Right hindlimb (tissue), 1 donor: ENCODE results near the gene EEF1E1.

Source experiments
- DNase-seq: peaks from one replicate; pipeline ENCODE4 v3.0.0-alpha.2; 2018

EEF1E1 gene

DNA sequence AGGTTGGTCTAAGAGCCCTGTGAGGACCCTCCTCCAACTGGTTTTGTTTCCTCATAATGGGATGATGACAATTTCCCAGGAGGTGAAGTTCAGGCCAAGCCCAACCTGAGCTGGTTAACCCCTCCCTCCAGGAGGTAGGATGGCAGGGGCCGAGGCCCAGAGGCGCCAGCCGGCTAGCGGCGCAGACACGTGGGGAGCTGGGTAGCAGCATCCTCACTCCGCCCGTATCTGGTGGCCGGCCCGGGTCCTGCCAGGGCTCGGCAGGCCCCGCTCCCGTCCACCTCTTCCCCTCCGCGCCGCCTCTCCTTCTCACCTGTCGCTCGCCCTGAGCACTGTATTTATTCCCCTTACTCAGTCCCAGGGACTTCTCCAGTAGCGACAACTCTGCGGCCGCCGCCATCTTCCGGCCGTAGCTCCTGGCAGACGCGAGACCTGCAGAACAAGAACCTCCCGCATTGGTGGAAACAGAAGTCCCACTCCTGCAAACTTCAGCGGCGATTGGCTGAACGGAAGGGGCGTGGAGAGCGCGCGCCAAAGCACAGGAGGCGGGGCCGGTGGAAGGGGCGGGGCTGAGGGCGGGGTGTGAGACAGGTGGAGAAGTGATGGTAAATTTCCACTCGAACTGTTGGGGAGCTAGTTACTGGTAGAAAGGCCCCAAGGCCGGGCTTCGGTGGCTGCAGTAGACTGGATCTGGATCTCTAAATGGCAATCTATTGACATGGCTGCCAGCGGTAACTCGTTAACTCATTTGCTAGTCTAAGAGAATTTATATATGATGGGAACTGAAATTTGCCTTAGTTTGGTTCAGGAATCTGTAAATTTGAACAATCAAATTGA lies at the start of gene EEF1E1:
TSS of gene EEF1E1 (minus strand) at position 427 of the 837 bp plus-strand sequence. CDS start at position 400, 27 bp downstream.
- DNase-seq, result peak; percentile 95

DNA sequence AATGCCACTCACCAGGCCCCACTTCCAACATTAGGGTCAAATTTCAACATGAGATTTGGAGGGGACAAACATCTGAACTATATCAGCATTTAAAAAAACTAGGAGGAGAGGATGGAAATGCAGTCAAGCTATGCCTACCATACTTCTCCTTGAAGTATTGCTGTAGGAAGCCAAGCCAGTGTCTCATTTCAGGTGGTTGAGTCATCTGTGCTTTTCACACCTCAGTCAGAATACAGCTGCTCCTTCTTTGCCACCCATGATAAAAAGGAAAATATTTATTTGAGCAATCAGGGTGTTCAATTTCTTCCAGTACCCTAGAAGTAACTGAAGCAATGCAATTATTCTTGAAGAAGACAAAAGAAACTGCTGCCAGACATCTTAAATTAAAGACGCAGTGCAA lies 47.0 kb upstream of the EEF1E1 start:
- no peak for DNase-seq

DNA sequence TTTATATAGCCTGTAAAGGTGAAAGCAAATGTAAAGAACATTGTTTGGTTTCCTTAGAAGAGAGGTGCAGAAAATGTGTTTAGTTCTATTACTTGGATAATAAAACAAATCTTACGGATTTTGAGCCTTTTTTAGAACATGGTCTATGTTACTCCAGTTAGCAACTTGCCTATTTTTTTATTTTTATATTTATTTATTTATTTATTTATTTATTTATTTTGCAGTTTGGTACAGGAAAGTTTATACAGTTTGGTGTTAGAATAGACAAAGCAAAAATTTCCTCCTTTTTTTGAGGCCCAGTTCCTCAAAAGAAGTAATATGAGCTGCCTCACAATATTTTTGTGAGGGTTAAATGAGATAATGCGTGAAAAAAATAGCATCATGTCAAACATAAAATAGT lies 41.6 kb upstream of the EEF1E1 start:
- no peak for DNase-seq

DNA sequence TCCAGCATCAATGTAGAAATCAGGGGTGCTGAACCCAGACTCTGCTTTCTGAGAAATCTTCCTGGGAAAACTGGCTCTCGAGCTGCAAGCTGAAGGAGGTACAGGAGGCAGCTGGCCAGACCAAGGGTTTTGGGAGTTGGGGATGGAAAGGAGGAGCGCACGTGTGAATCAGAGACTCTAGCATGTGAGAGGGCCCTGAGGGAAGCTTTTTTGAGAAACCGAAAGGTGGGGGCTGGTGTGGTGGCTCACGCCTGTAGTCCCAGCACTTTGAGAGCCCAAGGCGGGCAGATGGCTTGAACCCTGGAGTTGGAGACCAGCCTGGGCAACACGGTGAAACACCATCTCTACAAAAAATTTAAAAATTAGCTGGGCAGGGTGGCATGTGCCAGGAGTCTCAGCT lies 37.1 kb upstream of the EEF1E1 start:
- DNase-seq, result no peak

DNA sequence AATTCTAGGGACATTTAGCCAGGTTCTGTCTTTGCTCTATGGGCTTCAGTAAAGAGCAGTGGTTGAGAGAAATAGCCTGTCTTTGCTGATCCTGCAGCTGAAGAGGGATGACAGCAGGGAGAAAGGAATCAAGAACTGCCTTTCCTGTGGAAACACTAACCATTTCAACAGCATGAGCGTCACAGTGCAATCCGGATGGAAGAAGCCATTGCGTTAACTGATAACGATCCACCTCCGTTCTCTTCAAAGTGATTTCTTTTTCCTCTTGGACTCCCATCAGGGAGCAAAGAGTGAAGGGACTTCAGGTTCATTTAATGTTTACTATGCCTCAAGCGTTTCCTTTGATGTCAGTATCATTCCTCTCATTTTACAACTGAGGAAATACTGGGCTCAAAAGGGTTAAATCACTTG lies 35.2 kb upstream of the EEF1E1 start:
- DNase-seq, result no peak

DNA sequence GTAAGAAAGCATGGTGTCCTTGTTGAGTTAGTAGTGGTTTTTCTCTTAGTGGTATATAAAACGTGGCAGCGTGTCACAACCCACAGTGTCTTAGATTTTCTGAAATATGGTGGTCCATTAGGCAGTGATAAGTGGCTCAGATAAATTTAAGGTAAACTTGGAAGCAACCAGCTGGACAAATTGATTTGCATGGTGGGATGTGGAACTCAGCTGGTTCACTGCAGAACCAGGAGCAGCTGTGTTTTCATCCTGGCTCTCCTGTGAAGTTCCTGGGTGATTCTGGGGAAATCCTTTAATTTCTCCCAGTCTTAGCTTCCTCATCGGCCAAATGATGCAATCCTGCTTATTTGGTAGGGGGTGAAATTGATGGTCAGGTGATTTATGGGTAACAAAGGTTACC lies 32.9 kb upstream of the EEF1E1 start:
- no peak for DNase-seq

DNA sequence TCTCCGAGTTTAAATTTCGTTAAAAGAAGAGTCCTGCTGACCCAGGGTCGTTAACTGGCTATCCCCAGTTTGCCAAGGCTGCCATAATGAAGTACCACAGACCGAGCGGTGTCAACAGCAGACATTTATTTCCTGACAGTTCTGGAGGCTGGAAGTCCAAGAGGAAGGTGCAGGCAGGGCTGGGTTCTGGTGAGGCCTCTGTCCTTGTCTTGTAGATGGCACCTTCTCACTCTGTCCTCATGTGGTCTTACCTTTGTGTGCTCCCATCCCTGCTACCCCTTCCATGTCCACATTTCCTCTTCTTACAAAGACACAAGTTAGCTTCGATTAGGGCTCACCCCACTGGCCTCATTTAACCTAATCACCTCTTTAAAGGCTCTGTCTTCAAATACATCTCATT lies 29.8 kb upstream of the EEF1E1 start:
- no peak for DNase-seq

DNA sequence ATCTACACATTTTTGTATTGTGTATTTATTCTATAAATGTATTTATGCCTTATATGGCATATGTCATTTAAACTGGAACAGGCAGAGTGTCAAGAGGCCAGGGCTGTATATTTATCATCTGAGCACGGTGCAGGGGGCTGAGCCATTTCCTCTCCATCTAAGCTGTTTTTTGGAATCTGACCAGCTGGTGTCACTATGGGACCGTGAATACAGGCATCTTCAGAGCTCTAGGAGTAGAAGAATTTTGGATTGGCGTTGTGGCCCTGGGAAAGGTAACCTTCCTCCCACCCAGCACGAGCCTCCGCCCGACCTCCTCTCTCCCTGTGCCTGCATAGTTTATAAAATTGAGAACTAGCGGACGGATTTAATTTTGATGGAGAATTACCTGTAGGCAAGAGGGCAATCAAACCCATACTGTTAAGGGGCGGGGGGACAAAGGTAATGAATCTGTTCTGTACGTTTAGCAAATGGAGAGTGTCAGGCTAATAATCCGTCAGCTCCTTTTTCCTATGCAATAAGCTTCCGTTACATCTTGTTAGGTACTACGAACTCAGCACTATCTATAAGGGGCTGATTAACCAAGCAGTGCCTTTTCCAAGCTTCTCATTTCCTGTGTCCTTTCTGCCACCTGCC lies 29.0 kb upstream of the EEF1E1 start:
- peak; percentile 41 for DNase-seq

DNA sequence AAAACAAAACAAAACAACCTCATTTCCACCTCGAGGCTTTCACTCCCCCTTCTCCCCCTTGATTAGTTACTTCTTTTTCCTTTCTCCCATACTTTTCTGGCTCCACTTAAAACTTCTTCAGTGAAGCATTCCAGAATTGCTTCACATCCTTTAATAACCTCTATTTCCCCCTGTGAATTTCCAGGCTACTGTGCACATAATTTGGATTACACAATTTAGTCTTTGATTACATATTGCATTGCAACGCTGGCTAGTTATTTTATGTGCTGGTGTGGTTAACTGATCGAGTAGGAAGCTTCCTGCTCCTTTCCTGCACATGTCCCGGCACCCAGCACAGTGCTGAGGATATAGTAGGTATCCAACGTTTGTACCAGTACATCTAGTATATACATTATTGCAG lies 28.1 kb upstream of the EEF1E1 start:
- DNase-seq, result no peak

DNA sequence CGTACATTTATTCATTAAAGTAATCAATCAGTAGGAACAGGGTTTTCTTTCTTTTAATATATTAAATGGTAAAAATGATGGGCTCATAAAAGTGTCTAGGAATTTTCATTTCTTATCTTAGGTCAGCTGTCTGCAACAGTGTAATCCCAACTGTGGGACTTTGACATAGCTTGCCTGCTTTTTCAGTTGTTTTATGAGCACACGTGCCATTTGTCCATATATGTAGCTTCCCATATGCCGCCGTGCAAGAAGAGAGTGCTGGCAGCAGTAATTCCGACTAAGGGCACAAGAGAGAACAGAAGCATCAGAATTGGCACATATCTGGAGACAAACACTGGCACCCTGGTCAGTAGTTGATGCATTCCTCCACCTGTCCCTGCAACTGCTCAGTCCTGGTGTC lies 20.9 kb upstream of the EEF1E1 start:
- DNase-seq, result no peak

DNA sequence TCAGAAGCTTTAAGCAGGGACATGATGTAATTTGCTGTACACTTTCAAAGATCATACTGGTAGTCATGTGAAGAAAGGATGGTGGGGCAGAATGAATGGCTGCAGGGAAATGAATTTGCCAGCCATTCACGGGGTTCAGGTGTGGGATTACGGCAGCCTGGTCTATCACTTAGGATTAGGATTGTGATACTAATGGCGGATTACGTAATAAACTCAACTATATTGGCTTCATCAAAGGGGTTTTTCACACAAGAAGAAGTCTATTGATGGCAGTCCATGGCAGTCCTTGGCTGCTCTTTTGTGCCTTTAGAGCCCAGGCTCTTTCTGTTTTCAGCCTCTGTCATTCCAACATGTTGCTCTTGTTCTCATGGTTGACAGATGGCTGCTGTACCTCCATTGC lies 12.6 kb upstream of the EEF1E1 start:
- DNase-seq, result no peak

DNA sequence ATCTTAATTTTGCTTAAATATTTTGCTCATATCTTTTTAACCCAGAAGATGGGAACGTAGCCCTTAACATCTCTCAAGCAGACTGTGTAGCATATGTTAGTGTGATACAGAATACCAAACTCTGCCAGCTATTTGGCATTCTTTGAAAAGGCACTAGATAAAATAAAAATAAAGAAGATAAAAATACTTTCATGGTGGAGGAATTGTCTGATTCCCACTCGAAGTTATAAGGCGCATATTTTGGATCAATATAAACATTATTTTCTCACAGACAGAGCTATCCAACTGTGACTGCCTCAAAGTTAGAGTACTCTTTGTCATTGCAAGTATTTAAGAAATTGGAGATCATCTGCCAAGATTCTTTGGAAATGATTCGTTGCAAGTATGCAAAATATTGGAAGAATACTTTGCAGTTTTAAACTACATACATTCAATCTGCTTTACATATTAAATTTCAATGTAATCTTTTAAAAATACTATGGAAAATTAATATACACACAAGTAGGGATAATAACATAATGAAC lies 10.8 kb upstream of the EEF1E1 start:
- no peak for DNase-seq

DNA sequence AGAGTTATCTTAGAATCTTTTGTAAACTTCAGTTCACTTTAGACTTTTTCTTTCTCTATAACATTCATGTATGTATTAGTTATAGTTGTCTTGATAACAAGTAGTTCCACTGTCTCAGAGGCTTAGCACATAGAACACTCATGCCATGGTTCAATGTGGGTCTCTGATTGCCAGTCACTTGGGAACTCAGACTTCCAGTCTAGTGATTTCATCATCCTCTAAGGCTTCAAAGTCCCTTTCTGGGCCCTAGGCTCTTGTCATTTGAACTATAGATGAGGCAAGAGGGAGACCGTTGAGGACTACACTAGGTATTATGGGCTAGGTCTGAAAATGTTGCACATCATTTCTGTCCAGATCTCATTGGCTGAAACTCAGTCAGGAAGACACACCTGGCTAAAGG lies 8.4 kb upstream of the EEF1E1 start:
- DNase-seq, result no peak

DNA sequence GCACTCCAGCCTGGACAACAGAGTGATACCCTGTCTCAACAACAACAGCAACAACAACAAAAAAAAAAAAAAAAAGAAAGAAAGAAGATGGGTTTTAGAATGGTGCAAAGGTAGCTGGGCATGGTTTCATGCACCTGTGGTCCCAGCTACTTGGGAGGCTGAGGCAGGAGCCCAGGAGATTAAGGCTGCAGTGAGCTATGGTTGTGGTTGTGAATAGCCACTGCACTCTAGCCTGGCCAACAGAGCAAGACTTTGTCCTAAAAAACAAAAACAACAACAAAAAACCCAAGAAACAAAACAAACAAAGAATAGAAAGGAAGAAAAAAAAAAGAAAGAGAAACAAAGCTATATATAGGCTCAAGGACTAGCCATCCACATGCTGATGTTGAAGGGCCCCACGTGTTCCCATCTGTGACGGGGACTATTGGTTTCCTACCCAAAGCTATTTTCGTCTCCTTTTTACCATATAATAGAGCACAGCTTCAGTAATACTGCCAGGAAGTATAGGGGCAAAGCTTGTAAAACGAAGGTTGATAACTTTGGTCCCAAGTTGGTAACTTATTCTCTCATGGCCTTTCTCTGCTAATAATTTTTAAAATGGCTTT lies 7.9 kb upstream of the EEF1E1 start:
- DNase-seq, result no peak

DNA sequence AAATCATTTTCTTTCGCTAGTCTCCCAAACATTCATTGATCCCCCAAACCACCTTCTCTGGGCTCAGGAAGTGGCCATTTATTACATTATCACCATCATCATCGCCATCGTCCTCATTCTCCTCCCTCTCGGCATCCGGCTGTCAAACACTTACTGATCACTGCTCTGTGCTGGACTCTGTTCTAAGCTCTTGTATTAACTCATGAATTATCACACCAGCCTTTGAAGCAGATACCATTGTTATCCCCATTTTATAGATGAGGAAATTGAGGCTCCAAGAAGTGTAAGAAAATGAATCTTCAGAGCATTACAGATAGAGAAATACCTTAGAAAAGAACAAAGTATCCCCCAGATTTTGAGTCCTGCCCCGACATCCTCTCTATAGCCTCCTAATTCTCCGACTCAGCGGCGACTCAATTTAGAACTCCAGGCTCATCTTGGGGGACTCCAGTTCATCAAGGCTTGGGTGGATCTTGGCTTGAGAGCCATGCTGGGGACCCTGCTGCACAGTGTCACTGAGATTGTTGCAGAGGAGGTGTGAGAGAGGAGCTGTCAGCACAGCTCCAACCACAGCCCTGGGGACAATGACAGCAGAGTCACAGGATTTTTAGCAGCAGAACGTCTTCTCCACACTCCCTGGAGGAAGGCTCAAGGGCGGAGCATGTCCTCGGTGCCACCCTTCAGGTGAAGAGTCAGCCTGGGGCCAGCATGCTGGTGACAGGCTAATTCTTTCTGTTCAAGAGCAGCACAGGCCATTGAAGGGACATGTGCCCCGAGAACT lies 6.6 kb upstream of the EEF1E1 start:
- no peak for DNase-seq

DNA sequence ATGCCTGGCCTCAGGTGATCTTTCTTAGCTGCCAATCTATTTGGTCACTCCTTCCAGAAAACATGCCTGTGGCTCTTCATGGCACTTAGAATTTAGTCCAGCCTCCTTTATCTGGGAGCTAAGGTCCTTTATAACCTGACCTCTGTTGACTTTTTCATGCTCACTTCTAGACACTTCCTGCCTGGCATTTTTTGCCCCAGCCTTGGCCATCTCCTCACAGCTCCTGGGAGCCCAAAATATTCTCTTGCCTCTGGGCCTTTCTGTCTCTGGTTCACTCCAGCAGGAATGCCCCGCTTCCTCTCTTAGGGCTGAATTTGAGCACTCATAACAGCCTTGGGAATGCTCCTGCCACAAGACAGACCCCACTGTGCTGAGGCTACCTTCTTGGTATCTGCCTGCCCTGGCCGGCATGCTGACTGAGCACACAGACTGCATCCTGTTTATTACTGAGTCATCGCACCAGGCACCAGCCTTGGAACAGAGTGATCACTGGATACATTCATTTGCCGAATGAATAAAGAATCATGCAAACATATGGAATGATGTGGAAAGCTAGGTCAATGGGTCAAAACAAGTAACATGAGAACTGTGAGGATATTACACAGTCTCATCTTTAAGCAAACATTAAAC lies 5.8 kb upstream of the EEF1E1 start:
- no peak for DNase-seq

DNA sequence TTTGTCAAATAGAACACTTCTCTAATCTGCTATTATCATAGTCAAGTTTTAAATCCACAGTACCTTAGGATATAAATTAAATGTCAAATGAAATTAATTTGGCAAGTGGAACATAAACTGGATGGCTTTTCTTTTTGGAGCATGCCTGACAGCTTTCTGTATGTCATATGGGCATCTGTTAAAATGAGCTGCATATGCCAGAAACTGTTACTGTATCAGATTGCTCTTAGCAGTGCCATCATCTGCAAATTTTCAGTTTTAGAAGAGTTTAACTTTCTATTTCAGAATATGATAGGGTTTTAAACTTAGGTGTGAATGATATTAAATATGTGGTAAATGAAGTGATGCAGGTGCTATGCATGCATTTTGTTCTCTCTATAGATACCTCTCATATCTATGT lies 3.4 kb upstream of the EEF1E1 start:
- no peak for DNase-seq

DNA sequence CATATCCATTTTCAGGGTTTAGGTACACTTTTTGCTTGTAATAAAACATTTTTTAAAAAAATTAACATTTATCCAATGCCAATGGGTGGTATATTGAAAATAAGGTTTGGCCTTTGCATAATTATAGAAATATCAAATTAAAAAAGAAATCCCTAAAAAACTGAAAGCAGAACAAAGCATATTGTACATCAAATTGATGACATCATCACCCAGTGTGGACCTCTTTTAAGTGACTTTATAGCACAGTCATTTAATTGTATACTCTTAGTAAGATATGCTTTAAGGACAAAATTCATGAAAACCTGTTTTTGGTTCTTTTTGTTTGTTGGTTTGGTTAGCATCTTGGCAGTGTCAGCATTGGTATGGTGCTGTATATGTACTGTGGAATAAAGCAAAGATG lies 1.4 kb upstream of the EEF1E1 start:
- DNase-seq, result no peak

DNA sequence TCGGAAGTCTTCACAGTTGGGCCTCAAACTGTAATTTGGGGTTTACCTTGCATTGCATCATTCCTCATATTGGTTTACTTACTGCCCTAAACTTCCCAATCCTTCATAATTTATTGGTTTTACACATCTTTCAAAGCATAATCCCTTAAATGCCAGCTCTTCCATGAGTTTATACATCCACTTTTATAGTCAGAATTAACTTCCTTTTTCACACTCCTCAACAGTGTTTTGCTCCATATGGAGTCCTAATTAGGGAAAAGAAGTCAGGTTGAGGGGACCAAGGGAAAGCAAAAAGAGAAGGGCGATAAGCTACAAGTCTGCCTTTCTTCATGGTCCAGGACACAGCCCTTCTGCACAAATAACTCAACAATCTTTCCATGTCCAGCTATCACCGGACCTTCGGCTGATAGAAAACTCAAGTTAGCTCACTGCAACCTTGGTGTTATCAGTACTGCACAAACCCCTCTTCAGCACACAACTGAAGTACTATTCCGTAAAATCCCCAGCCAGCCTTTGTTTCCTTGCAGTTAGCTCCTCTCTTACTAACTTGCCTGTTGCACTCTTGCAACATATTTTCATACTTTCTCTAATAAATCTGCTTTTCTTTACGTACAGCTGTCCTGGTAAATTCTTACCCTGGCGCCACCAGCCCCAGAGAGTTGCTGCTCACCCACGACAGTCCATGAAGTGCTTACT lies 2.0 kb downstream of the EEF1E1 start:
- no peak for DNase-seq

DNA sequence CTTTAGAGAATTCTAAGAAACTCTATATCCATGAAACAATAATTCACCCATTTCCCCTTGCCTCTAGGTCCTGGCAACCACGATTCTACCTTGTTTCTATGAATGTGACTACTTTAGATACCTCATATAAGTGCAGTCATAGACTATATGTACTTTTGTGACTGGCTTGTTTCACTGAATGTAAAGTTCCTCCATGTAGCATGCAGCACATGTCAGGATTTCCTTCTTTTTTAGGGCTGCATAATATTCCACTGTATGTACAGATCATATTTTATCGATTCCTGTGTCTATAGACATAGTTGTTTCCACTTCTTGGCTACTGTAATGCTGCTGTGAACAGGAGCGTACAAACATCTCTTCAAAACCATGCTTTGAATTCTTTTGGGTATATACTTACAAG lies 11.7 kb downstream of the EEF1E1 start:
- DNase-seq, result no peak

DNA sequence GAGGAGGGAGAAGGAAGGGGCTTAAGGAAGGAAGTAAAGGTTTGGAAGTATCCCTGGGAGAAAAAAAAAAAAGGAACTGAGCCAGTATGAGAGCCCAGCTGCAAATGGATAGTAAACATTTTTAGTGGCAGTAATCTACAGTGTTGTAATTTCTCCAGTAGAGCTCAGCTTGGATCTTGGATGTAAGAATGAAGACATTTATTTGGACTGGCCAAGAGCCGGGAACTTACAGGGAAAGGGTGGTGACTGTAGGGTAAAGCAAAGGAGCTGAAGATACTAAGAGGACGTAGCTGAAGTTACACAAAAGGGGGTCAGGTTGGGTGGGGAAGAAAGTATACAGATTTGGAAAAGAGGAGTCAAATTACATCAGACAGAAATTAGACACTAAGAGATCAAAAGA lies 13.5 kb downstream of the EEF1E1 start:
- no peak for DNase-seq
